G401 (cell line): ENCODE measurements around the gene SLC22A3. TPM values are rescaled to one million over a fixed set of nuclear protein-coding genes. Genes with fewer than 3 reads are reported as not detected.
"Not testable (repeated sequence)": the region's sequence is repeated elsewhere in the genome, so short reads cannot be mapped to it uniquely, and the experiment has no call there.

Experiments
- DNase-seq: peaks from one replicate; pipeline ENCODE4 v3.0.0-alpha.2; 2015; ENCODE audit warnings: low spot score
- in situ Hi-C: cut with HindIII; loops from 2 replicates; pipeline ENCODE4 v1.10.0; 2016; ENCODE audit warnings: low sequenced_read_pairs, mixed read lengths
- total RNA-seq: library from RNA; depleted of rRNA; stranded (reverse); fragments of >200 nt; shearing (Covaris generic); gene quantifications from 2 replicates; pipeline ENCODE4 v1.2.3, GENCODE V29; 2014

Gene SLC22A3
- total RNA-seq, 1 experiment from 2014 or later = not detected

- in situ Hi-C loops = no loop called here
- no peak for DNase-seq
These were observed 80.8 kb downstream of the SLC22A3 start for GRCh38 chr6:160428818-160429619.

- in situ Hi-C loops = no loop called here
- DNase-seq = no peak
These were observed 81.4 kb downstream of the SLC22A3 start for GRCh38 chr6:160429620-160429895.

GRCh38 chr6:160430203-160430602, 82.0 kb downstream of the SLC22A3 start:
- no peak for DNase-seq
- in situ Hi-C loops = no loop called here

GRCh38 chr6:160430751-160431150, 82.6 kb downstream of the SLC22A3 start:
- in situ Hi-C loops = no loop called here
- DNase-seq = no peak

- in situ Hi-C loops = no loop called here
- DNase-seq = no peak
These were observed 83.0 kb downstream of the SLC22A3 start for GRCh38 chr6:160431226-160431625.

GRCh38 chr6:160431791-160432404, 83.7 kb downstream of the SLC22A3 start:
- no peak for DNase-seq
- in situ Hi-C loops = no loop called here

- in situ Hi-C loops = no loop called here
- DNase-seq = no peak
These were observed 87.8 kb downstream of the SLC22A3 start for GRCh38 chr6:160435935-160436334.

GRCh38 chr6:160437154-160437553, 89.0 kb downstream of the SLC22A3 start:
- no peak for DNase-seq
- in situ Hi-C loops = no loop called here

GRCh38 chr6:160437775-160438174, 89.6 kb downstream of the SLC22A3 start:
- DNase-seq = no peak
- in situ Hi-C loops = no loop called here

- no peak for DNase-seq
- in situ Hi-C loops = no loop called here
These were observed 90.3 kb downstream of the SLC22A3 start for GRCh38 chr6:160438481-160438880.

GRCh38 chr6:160439751-160440150, 91.6 kb downstream of the SLC22A3 start:
- peak; percentile 19 for DNase-seq
- in situ Hi-C loops = no loop called here

GRCh38 chr6:160442151-160442550, 94.0 kb downstream of the SLC22A3 start:
- in situ Hi-C loops = no loop called here
- no peak for DNase-seq

GRCh38 chr6:160445130-160445529, 97.0 kb downstream of the SLC22A3 start:
- no peak for DNase-seq
- in situ Hi-C loops = no loop called here

- in situ Hi-C loops = no loop called here
These were observed 99.2 kb downstream of the SLC22A3 start for GRCh38 chr6:160447350-160447749.

GRCh38 chr6:160449787-160450186, 101.6 kb downstream of the SLC22A3 start:
- in situ Hi-C loops, DNase-seq: not testable (repeated sequence)

More at GRCh38 chr6:160447350-160447749, 99.2 kb downstream of the SLC22A3 start:
- DNase-seq = no peak

GRCh38 chr6:160450849-160451248, 102.7 kb downstream of the SLC22A3 start:
- no peak for DNase-seq
- in situ Hi-C loops = no loop called here

- DNase-seq = no peak
- in situ Hi-C loops = no loop called here
These were observed 106.1 kb downstream of the SLC22A3 start for GRCh38 chr6:160454303-160454702.

- no peak for DNase-seq
- in situ Hi-C loops = no loop called here
These were observed 106.9 kb downstream of the SLC22A3 start for GRCh38 chr6:160455081-160455480.

- peak; percentile 29 for DNase-seq
- in situ Hi-C loops = no loop called here
These were observed 107.5 kb downstream of the SLC22A3 start for GRCh38 chr6:160455541-160456213.

GRCh38 chr6:160456214-160456546, 108.0 kb downstream of the SLC22A3 start:
- no peak for DNase-seq
- in situ Hi-C loops = no loop called here

- in situ Hi-C loops = no loop called here
- DNase-seq = no peak
These were observed 109.6 kb downstream of the SLC22A3 start for GRCh38 chr6:160457823-160458222.
